Measurements from ENCODE around the gene ARHGEF1. TPM values are rescaled to one million over a fixed set of nuclear protein-coding genes. Genes with fewer than 3 reads are reported as not detected.

Gene ARHGEF1
- total RNA-seq, 1 donor from 2014 or later, result 25.0 TPM

- no peak for FAIRE-seq
- H3K27me3 ChIP-seq (ENCODE audit: control insufficient read depth, insufficient read depth, low read length), result peaks cover 4% of the 10 kb centered on the region
- H3K36me3 ChIP-seq (ENCODE audit: control insufficient read depth, insufficient read depth, low read length), result peaks cover 31% of the 10 kb centered on the region
- no peak overlapping the region for H3K4me3 ChIP-seq (ENCODE audit: low read depth, low read length)
- no peak for DNase-seq (ENCODE audit: low read depth)
- no peak for TF ChIP-seq CTCF (IDR thresholded peaks at IDR 0.05; ENCODE audit: insufficient read depth, low read length, severe bottlenecking)
These were observed 23.3 kb downstream of the ARHGEF1 start for GRCh38 chr19:41906271-41906670.

GRCh38 chr19:41906916-41907680 is 24.1 kb downstream of the ARHGEF1 start:
- no peak overlapping the region for H3K4me3 ChIP-seq (ENCODE audit: low read depth, low read length)
- peaks cover 12% of the 10 kb centered on the region for H3K27me3 ChIP-seq (ENCODE audit: control insufficient read depth, insufficient read depth, low read length)
- no peak for TF ChIP-seq CTCF (IDR thresholded peaks at IDR 0.05; ENCODE audit: insufficient read depth, low read length, severe bottlenecking)
- DNase-seq (ENCODE audit: low read depth) (no peak), FAIRE-seq (no peak)
- H3K36me3 ChIP-seq (ENCODE audit: control insufficient read depth, insufficient read depth, low read length), result peaks cover 26% of the 10 kb centered on the region

GRCh38 chr19:41907994-41908615 is 25.1 kb downstream of the ARHGEF1 start:
- no peak for FAIRE-seq
- no peak for TF ChIP-seq CTCF (IDR thresholded peaks at IDR 0.05; ENCODE audit: insufficient read depth, low read length, severe bottlenecking)

GRCh38 chr19:41908724-41909464 is 25.9 kb downstream of the ARHGEF1 start:
- FAIRE-seq (no peak), DNase-seq (ENCODE audit: low read depth) (no peak)
- Histone ChIP-seq H3K27me3 (ENCODE audit: control insufficient read depth, insufficient read depth, low read length) (peaks cover 25% of the 10 kb centered on the region), H3K4me3 (ENCODE audit: low read depth, low read length) (no peak overlapping the region), H3K36me3 (ENCODE audit: control insufficient read depth, insufficient read depth, low read length) (peaks cover 13% of the 10 kb centered on the region)
- no peak for TF ChIP-seq CTCF (IDR thresholded peaks at IDR 0.05; ENCODE audit: insufficient read depth, low read length, severe bottlenecking)

More at GRCh38 chr19:41907994-41908615, 25.1 kb downstream of the ARHGEF1 start:
- Histone ChIP-seq H3K36me3 (ENCODE audit: control insufficient read depth, insufficient read depth, low read length) (peaks cover 18% of the 10 kb centered on the region), H3K4me3 (ENCODE audit: low read depth, low read length) (no peak overlapping the region), H3K27me3 (ENCODE audit: control insufficient read depth, insufficient read depth, low read length) (peaks cover 19% of the 10 kb centered on the region)
- DNase-seq (ENCODE audit: low read depth), result no peak

- no peak for TF ChIP-seq CTCF (IDR thresholded peaks at IDR 0.05; ENCODE audit: insufficient read depth, low read length, severe bottlenecking)
These were observed 26.7 kb downstream of the ARHGEF1 start for GRCh38 chr19:41909706-41910105.

More at GRCh38 chr19:41909706-41910105, 26.7 kb downstream of the ARHGEF1 start:
- H3K27me3 ChIP-seq (ENCODE audit: control insufficient read depth, insufficient read depth, low read length), result peaks cover 29% of the 10 kb centered on the region
- FAIRE-seq (peak; percentile 83), DNase-seq (ENCODE audit: low read depth) (no peak)
- peaks cover 11% of the 10 kb centered on the region for H3K36me3 ChIP-seq (ENCODE audit: control insufficient read depth, insufficient read depth, low read length)
- H3K4me3 ChIP-seq (ENCODE audit: low read depth, low read length), result no peak overlapping the region
